ENCODE results near the gene ANKRD44. TPM values are rescaled to one million over a fixed set of nuclear protein-coding genes. Genes with fewer than 3 reads are reported as not detected.

The ANKRD44 gene
- total RNA-seq, 2 donors from 2014 or later, result 57.8 to 93.4 TPM

DNA sequence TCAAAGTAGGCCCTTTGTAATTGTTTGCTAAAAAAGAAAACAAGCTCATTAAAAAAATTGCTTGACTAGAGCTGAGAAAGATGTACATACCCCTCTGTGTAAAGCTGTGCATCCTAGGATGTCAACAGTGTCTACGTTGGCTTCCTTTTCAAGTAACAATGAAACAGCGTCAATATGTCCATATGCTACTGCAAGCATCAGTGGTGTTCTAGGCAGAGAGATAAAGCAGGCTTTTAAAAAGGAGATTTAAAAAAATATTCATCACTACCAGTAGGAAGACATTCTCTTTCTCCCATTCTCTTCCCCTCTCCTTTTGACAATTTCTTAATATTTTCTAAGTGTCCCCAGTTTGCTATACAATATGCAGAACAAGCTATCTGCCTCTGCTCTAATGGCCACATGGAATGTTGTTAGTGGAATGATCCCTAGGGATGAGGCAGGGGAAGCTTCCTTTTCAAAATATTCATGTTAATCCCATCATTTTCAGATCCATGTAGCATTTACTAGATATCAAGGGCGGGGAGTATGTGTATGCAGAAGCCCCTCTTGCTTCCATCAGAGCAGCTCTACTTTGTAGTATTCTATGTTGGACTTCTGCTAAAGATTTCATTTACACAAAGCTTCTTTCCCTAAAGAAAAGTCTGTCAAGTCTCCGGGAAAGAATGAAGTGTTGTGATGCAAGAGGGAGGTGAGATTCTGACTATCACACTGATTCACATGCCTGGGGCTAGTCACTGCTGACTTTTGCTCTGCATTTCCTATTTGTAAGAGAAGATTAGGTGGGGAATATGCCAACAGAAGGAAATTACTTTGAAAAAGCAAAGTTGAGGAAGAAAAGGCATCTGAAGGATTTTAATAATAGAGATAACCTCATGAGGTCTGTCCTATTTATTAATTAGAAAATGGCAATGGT, 302.6 kb downstream of the ANKRD44 start:
- Histone ChIP-seq H3K27ac (no peak overlapping the region), H3K9me3 (no peaks in the 10 kb centered on the region), H3K4me1 (ENCODE audit: control insufficient read depth in 1 of 2, low read depth in 2 of 2) (no peaks in the 10 kb centered on the region), H3K4me3 (no peak overlapping the region), H3K27me3 (replicated peaks; ENCODE audit: insufficient read depth) (no peaks in the 10 kb centered on the region), H3K36me3 (peaks cover 16% of the 10 kb centered on the region)
- no peak for ATAC-seq (ENCODE audit: insufficient number of reproducible peaks, low FRiP score, low read depth)
- TF ChIP-seq, protein P1, sequence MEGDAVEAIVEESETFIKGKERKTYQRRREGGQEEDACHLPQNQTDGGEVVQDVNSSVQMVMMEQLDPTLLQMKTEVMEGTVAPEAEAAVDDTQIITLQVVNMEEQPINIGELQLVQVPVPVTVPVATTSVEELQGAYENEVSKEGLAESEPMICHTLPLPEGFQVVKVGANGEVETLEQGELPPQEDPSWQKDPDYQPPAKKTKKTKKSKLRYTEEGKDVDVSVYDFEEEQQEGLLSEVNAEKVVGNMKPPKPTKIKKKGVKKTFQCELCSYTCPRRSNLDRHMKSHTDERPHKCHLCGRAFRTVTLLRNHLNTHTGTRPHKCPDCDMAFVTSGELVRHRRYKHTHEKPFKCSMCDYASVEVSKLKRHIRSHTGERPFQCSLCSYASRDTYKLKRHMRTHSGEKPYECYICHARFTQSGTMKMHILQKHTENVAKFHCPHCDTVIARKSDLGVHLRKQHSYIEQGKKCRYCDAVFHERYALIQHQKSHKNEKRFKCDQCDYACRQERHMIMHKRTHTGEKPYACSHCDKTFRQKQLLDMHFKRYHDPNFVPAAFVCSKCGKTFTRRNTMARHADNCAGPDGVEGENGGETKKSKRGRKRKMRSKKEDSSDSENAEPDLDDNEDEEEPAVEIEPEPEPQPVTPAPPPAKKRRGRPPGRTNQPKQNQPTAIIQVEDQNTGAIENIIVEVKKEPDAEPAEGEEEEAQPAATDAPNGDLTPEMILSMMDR (IDR thresholded peaks at IDR 0.05), result no peak
- no peak for DNase-seq (ENCODE audit: low spot score)

DNA sequence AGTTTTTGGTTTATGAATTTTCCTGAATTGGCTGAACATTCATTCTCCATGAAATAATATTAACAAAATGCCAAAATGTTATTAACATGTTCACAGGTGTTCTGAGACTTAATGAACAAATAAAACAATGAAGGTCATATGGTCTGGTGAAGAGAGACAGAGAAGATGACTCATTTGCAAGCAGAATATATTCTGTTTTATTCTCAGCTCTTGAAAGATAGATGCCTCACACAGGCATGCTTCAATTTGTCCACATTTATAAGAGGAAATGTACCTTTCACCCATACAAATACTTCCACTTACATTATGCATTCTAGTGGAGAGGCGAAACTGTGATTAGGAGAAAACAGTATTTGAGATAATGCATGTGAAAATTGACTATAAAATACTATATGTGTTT, 308.7 kb downstream of the ANKRD44 start:
- Histone ChIP-seq H3K27me3 (replicated peaks; ENCODE audit: insufficient read depth) (no peaks in the 10 kb centered on the region), H3K4me1 (ENCODE audit: control insufficient read depth in 1 of 2, low read depth in 2 of 2) (no peaks in the 10 kb centered on the region), H3K27ac (no peak overlapping the region), H3K36me3 (peaks cover 17% of the 10 kb centered on the region), H3K4me3 (no peak overlapping the region), H3K9me3 (no peaks in the 10 kb centered on the region)
- no peak for ATAC-seq (ENCODE audit: insufficient number of reproducible peaks, low FRiP score, low read depth)
- TF ChIP-seq, protein P1 (IDR thresholded peaks at IDR 0.05), result no peak
- DNase-seq (ENCODE audit: low spot score), result no peak

DNA sequence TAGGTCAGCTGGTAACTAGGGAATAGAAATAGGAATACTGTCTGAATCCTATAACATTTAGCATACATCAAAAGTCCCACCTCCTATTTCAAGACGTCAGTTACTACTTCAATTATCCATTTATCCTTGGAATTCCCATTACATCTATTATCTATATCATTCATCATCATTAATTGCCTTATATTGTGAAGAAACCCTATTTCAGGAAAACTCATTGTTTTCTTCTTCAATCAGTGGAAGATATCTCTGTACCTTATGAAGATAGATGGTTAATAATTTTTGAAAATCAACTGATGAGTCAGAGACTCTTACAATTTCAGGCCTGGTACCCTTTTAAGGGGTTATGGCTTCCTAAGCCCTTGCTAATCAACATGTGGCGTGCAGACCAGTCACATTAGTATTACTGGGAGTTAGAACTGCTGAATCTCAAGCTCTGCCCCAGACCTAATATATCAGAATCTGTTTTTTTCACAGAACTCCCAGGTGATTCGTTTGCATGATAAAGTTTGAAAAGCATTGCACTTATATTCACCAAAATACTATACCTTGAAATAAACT, 314.7 kb downstream of the ANKRD44 start:
- Histone ChIP-seq H3K4me3 (no peak overlapping the region), H3K4me1 (ENCODE audit: control insufficient read depth in 1 of 2, low read depth in 2 of 2) (no peaks in the 10 kb centered on the region), H3K27ac (no peak overlapping the region), H3K27me3 (replicated peaks; ENCODE audit: insufficient read depth) (no peaks in the 10 kb centered on the region), H3K9me3 (no peaks in the 10 kb centered on the region), H3K36me3 (peaks cover 16% of the 10 kb centered on the region)
- no peak for DNase-seq (ENCODE audit: low spot score)
- no peak for ATAC-seq (ENCODE audit: insufficient number of reproducible peaks, low FRiP score, low read depth)
- TF ChIP-seq, protein P1 (IDR thresholded peaks at IDR 0.05), result no peak

DNA sequence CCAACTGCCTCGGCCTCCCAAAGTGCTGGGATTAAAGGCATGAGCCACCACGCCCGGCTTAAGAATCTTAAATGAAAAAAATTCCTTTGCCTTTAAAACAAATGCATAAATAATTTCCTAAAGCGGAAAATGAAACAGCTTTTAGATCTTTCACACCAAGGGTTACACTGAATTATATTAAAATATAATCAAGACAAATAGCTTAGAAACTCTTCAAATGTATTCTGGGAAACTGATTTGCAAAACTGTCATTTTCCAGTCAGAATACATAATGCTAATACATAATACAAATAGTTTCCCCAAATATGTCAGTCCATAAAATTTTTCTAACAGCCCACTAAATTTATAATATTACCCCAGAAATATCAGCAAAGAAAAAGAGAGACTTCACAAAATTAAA, 315.8 kb downstream of the ANKRD44 start:
- no peak for ATAC-seq (ENCODE audit: insufficient number of reproducible peaks, low FRiP score, low read depth)
- no peaks in the 10 kb centered on the region for H3K9me3 ChIP-seq
- H3K4me3 ChIP-seq, result no peak overlapping the region
- peaks cover 16% of the 10 kb centered on the region for H3K36me3 ChIP-seq
- DNase-seq (ENCODE audit: low spot score), result no peak
- no peaks in the 10 kb centered on the region for H3K4me1 ChIP-seq (ENCODE audit: control insufficient read depth in 1 of 2, low read depth in 2 of 2)
- TF ChIP-seq, protein P1 (IDR thresholded peaks at IDR 0.05), result no peak
- no peak overlapping the region for H3K27ac ChIP-seq
- H3K27me3 ChIP-seq (replicated peaks; ENCODE audit: insufficient read depth), result no peaks in the 10 kb centered on the region

DNA sequence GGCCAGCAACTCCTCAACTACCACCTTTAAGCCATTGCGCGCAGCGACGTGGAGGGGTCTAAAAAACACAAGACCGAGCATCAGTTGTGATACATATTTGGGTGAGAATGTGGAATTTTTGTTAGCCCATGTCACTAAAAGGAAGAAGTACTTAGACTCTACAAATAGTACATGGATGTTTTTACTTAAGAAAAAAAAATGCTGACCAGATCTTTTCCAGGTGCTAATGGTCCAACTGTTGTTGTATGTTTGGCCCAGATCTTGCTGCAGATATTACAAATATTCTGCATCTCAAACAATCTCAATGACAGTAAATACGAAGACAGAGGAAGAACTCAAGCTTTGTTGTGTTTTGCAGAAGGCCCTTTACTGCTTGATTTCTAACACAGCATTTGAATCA, 317.0 kb downstream of the ANKRD44 start:
- Histone ChIP-seq H3K4me3 (no peak overlapping the region), H3K27ac (no peak overlapping the region), H3K4me1 (ENCODE audit: control insufficient read depth in 1 of 2, low read depth in 2 of 2) (peaks cover 0 to 3% of the 10 kb centered on the region in 2 donors), H3K27me3 (replicated peaks; ENCODE audit: insufficient read depth) (no peaks in the 10 kb centered on the region), H3K9me3 (no peaks in the 10 kb centered on the region), H3K36me3 (peaks cover 12% of the 10 kb centered on the region)
- DNase-seq (ENCODE audit: low spot score) (no peak), ATAC-seq (ENCODE audit: insufficient number of reproducible peaks, low FRiP score, low read depth) (no peak)
- TF ChIP-seq, protein P1 (IDR thresholded peaks at IDR 0.05), result no peak
